HL-60 (cell line): ENCODE results near the gene EFNA5.
"Not testable (repeated sequence)": the region's sequence is repeated elsewhere in the genome, so short reads cannot be mapped to it uniquely, and the experiment has no call there.

Experiments
- DNase-seq, 2 experiments: peaks; one replicate each; pipeline ENCODE4 v3.0.0-alpha.2; 2010 to 2020; ENCODE audit warnings: low read depth in 1 of 2, low spot score in 1 of 2
- H3K27ac ChIP-seq: fragments of 250-450 bp; sonication (Bioruptor Pico); replicated peaks from 2 replicates; pipeline ENCODE4 v1.5.1; 2020; ENCODE audit warnings: mild to moderate bottlenecking, moderate library complexity
- H3K27me3 ChIP-seq: fragments of 250-450 bp; sonication (Bioruptor Pico); 2 replicates; pipeline ENCODE4 v1.5.1; 2021; ENCODE audit warnings: mild to moderate bottlenecking, moderate library complexity; ENCODE audit not compliant: insufficient read depth, poor library complexity, severe bottlenecking
- H3K4me3 ChIP-seq: replicated peaks from 2 replicates; pipeline ENCODE4 v1.5.1; 2011; ENCODE audit warnings: mild to moderate bottlenecking, control low read depth, low read length; ENCODE audit not compliant: insufficient read depth
- GABPA ChIP-seq: IDR thresholded peaks from 2 replicates; pipeline ENCODE4 v1.6.1; 2012; ENCODE audit warnings: low read depth
- POLR2AphosphoS5 ChIP-seq: IDR thresholded peaks from 2 replicates; pipeline ENCODE4 v1.6.1; 2012; ENCODE audit warnings: low read depth
- REST ChIP-seq: IDR thresholded peaks from 2 replicates; pipeline ENCODE4 v1.6.1; 2012; ENCODE audit warnings: low read depth; ENCODE audit not compliant: insufficient replicate concordance
- SPI1 ChIP-seq: IDR thresholded peaks from 2 replicates; pipeline ENCODE4 v1.6.1; 2012; ENCODE audit warnings: low read depth, mild to moderate bottlenecking, borderline replicate concordance
- TF ChIP-seq, protein P1 (sequence below): IDR thresholded peaks from one replicate; pipeline ENCODE4 v1.5.1; 2011; ENCODE audit warnings: low read length, control low read depth, inconsistent platforms; ENCODE audit not compliant: insufficient read depth

EFNA5 gene

DNA sequence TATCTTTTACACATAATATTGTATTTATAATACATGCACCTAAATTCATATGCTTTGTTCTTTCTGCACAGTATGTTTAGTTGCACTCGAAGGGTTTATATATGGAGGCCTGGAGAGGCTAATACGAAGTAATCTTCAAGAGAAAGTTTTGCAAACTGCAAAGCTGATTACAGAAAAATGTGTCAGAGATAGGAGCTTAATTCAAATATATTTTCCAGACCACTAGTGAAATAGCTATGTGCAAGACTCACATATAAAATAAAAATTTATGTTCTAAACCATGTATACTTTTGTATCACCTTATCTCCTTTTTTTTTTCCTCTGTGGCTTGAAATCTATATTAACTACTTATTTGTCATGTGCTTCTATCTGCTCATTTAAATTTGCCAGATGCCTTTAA, 313.8 kb downstream of the EFNA5 start:
- Histone ChIP-seq H3K27ac (no peak overlapping the region), H3K4me3 (no peak overlapping the region), H3K27me3 (no peaks in the 10 kb centered on the region)
- no peak for TF ChIP-seq GABPA
- TF ChIP-seq, protein P1, sequence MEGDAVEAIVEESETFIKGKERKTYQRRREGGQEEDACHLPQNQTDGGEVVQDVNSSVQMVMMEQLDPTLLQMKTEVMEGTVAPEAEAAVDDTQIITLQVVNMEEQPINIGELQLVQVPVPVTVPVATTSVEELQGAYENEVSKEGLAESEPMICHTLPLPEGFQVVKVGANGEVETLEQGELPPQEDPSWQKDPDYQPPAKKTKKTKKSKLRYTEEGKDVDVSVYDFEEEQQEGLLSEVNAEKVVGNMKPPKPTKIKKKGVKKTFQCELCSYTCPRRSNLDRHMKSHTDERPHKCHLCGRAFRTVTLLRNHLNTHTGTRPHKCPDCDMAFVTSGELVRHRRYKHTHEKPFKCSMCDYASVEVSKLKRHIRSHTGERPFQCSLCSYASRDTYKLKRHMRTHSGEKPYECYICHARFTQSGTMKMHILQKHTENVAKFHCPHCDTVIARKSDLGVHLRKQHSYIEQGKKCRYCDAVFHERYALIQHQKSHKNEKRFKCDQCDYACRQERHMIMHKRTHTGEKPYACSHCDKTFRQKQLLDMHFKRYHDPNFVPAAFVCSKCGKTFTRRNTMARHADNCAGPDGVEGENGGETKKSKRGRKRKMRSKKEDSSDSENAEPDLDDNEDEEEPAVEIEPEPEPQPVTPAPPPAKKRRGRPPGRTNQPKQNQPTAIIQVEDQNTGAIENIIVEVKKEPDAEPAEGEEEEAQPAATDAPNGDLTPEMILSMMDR = no peak
- DNase-seq = no peak

- no peak overlapping the region for H3K27ac ChIP-seq
- H3K27me3 ChIP-seq = no peaks in the 10 kb centered on the region
- H3K4me3 ChIP-seq = no peak overlapping the region
- no peak for TF ChIP-seq SPI1
- TF ChIP-seq REST = no peak
- no peak for TF ChIP-seq GABPA
- TF ChIP-seq, protein P1 = no peak
- no peak for TF ChIP-seq POLR2AphosphoS5
- no peak for DNase-seq
These were observed 318.2 kb downstream of the EFNA5 start for GRCh38 chr5:107352576-107352975.

DNA sequence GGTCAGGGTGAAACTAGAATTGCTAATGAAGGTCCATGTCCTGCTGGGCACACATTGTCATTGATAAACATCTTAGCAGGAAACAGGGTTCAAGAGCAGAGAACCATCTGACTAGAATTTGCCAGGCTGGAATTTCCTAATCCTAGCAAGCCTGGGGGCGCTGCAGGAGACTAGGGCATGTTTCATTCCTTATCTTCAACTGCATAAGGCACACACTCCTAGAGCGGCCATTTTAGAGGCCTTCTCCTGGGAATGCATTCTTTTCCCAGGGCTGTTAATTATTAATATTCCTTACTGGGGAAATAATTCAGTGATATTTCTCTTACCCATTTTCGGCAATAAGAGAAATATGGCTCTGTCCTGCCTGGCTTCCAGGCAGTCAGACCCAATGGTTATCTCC, 324.2 kb downstream of the EFNA5 start:
- not testable (repeated sequence) for DNase-seq, H3K27ac ChIP-seq, H3K4me3 ChIP-seq, H3K27me3 ChIP-seq

- no peak overlapping the region for H3K27ac ChIP-seq
- H3K4me3 ChIP-seq = no peak overlapping the region
- no peak for TF ChIP-seq SPI1
- TF ChIP-seq, protein P1 = no peak
- no peak for TF ChIP-seq GABPA
- TF ChIP-seq REST = no peak
- TF ChIP-seq POLR2AphosphoS5 = no peak
- DNase-seq = no peak
- no peaks in the 10 kb centered on the region for H3K27me3 ChIP-seq
These were observed 328.4 kb downstream of the EFNA5 start for GRCh38 chr5:107342371-107342770.
